AG04450 (cell line): ENCODE measurements around the gene RHOBTB3. TPM values are rescaled to one million over a fixed set of nuclear protein-coding genes. Genes with fewer than 3 reads are reported as not detected.

ENCODE experiments used
- CTCF ChIA-PET: fragments of 300-600, 350-600 bp; formaldehyde crosslinking; extraction: SDS; loops from one replicate; lab custom pipeline; 2022; ENCODE audit warnings: antibody characterized with exemption, inconsistent platforms; lab: Charles Lee
- POLR2A ChIA-PET: fragments of 350-600 bp; formaldehyde crosslinking; extraction: SDS; loops from one replicate; lab custom pipeline; 2021; ENCODE audit warnings: antibody characterized with exemption, inconsistent platforms; lab: Yijun Ruan, JAX
- DNase-seq: peaks from one replicate; pipeline ENCODE4 v3.0.0-alpha.2; 2011; ENCODE audit warnings: low read depth, low spot score
- H3K27ac ChIP-seq: one replicate; pipeline ENCODE4 v1.5.1; 2012; ENCODE audit warnings: low read depth, low read length, control low read depth
- H3K27me3 ChIP-seq: one replicate; pipeline ENCODE4 v1.6.0; 2012; ENCODE audit warnings: low read length; ENCODE audit not compliant: control insufficient read depth, insufficient read depth
- H3K4me3 ChIP-seq: 2 replicates; pipeline ENCODE4 v1.5.1; 2011; ENCODE audit warnings: mild to moderate bottlenecking, low read depth, low read length, control low read depth
- H3K9me3 ChIP-seq: 2 replicates; pipeline ENCODE4 v1.5.1; 2012; ENCODE audit warnings: low read length; ENCODE audit not compliant: control insufficient read depth, insufficient read depth
- CTCF ChIP-seq: IDR thresholded peaks from 2 replicates; pipeline ENCODE4 v1.5.1; 2011; ENCODE audit warnings: low read depth, low read length, control low read depth, inconsistent platforms
- polyA plus RNA-seq: library from polyadenylated mRNA; depleted of rRNA; stranded (reverse); fragments of >200 nt; gene quantifications from 2 replicates; pipeline ENCODE4 v1.2.3, GENCODE V29; 2011

Gene RHOBTB3
- polyA plus RNA-seq, 1 experiment = 360 TPM

DNA sequence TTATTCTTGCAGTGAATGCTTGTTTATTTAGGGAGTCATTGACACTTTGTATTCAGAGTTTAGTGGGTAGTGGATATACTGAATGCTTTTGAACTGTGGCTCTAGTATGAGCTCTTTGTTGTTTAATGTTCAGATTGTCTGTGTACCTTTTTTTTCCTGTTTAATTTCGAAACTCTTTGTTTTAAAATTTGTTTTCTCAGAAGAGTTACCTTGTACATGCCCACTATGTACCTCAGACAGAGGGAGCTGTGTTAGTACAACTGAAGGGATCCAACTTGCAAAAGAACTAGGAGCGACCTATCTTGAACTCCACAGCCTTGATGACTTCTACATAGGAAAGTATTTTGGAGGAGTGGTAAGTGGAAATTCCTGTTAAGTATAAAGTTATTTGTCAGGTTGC is 17.0 kb downstream of the RHOBTB3 start:
- Histone ChIP-seq H3K27ac (no peak overlapping the region), H3K9me3 (no peaks in the 10 kb centered on the region), H3K27me3 (no peaks in the 10 kb centered on the region), H3K4me3 (no peak overlapping the region)
- ChIA-PET CTCF (interaction anchor here (0.9 to 1.1 kb wide), 4 partner anchors 11 to 84 kb away, joined by 3 to 6 read pairs (median 4); no protein-coding TSS in a partner anchor), POLR2A (interaction anchor here (0.6 to 1.1 kb wide), 2 partner anchors 12 to 18 kb away, joined by 3 to 4 read pairs; partner anchors contain the start of gene RHOBTB3)
- no peak for DNase-seq
- no peak for TF ChIP-seq CTCF

- no peak overlapping the region for H3K4me3 ChIP-seq
- TF ChIP-seq CTCF = no peak
- H3K27ac ChIP-seq = no peak overlapping the region
- POLR2A ChIA-PET = no interaction called here
- H3K9me3 ChIP-seq = no peaks in the 10 kb centered on the region
- CTCF ChIA-PET = interaction anchor here (1.0 to 1.3 kb wide), 2 partner anchors 27 to 91 kb away, joined by 3 to 5 read pairs; no protein-coding TSS in a partner anchor
- no peak for DNase-seq
- no peaks in the 10 kb centered on the region for H3K27me3 ChIP-seq
These were observed 23.4 kb downstream of the RHOBTB3 start for GRCh38 chr5:95754545-95754944.

- no peaks in the 10 kb centered on the region for H3K9me3 ChIP-seq
- H3K27ac ChIP-seq = peak overlapping the region; percentile 68
- no peak overlapping the region for H3K4me3 ChIP-seq
- H3K27me3 ChIP-seq = no peaks in the 10 kb centered on the region
- CTCF ChIA-PET = interaction anchor here (0.6 to 1.1 kb wide), 3 partner anchors 11 to 95 kb away, joined by 3 to 5 read pairs (median 3); no protein-coding TSS in a partner anchor
- no peak for TF ChIP-seq CTCF
- POLR2A ChIA-PET = interaction anchor here (1.1 to 1.2 kb wide), 2 partner anchors 12 to 28 kb away, joined by 3 to 6 read pairs; partner anchors contain the start of gene RHOBTB3
- DNase-seq = no peak
These were observed 27.9 kb downstream of the RHOBTB3 start for GRCh38 chr5:95759005-95759404.

DNA sequence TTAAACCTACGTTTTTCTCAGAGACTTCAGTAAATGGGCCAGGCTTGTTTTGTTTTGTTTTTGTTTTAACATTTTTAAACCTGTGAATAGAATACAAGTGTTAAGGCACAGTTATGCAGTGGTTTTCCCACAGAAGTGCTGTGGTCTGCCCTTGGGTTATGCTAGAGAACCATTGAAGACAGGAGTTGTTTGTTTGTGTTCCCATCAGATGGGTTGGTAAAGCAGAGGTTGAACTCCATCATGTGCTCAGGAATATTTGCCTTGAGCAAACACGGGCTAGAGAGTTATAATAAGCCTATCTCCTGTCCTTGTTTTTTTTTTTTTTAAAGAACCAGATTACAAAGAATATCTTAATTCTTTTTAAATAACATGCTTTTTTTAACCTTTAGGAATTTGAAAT is 28.5 kb downstream of the RHOBTB3 start:
- peak overlapping the region; percentile 87 for H3K27ac ChIP-seq
- ChIA-PET CTCF (interaction anchor here (0.6 kb wide), 1 partner anchor 95 kb away, joined by 3 read pairs; no protein-coding TSS in a partner anchor), POLR2A (interaction anchor here (0.9 to 1.2 kb wide), 11 partner anchors 12 to 113 kb away, joined by 3 to 17 read pairs (median 5); partner anchors contain the start of genes GLRX, RFESD and RHOBTB3)
- DNase-seq = peak; percentile 32
- no peaks in the 10 kb centered on the region for H3K9me3 ChIP-seq
- H3K4me3 ChIP-seq = no peak overlapping the region
- TF ChIP-seq CTCF = no peak
- H3K27me3 ChIP-seq = no peaks in the 10 kb centered on the region
